Measurements from ENCODE around the gene GSE1. TPM values are rescaled to one million over a fixed set of nuclear protein-coding genes. Genes with fewer than 3 reads are reported as not detected.
A peak's percentile ranks its signal among the peaks of the same experiment; 100 is the strongest.

GSE1 gene
- total and polyA plus RNA-seq, 2 of the 13 experiments (the other 11 are each of a cell fraction or from before 2014, with no cell fraction given): 16.1 to 31.2 TPM

DNA sequence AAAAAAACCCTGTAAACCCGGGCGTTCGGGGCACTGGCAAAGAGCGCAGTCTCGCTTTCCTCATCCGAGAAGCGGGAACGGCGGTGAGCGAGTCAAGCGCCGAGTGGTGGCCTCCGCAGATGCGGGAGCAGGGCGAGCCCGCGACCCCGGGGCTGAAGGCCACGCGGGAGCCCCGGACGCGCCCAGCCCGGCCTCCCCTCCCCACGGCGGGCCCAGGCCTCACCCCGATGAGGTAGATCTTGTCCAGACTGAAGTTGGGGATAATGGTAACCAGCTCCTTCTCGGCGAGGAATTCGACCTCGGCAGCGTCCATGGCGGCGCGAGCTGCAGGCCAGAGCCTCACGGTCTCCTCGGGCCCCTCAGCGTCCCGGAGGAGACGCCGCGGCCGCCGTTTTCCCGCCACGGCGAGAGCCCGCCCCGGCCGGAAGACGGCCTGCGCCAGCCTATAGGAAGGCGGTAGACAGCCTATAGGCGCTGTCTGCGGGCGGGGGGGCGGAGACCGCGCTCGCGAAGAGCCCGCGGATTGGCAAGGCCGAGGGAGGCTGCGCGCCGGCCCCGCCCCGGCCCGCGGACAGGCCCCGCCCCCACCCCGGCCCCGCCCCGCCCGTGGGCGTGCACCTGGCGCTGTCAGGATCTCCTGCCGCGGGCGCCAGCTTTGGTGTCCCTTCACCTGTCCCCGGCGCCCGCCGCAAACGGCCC is 75.6 kb downstream of the GSE1 start, which contains the start of gene GINS2 (continued):
- TF ChIP-seq YEATS2 (CRISPR knock-in tag; IDR thresholded peaks at IDR 0.05; ENCODE audit: borderline replicate concordance) (peak; percentile 85), MZF1 (CRISPR knock-in tag; IDR thresholded peaks at IDR 0.05; ENCODE audit: borderline replicate concordance) (no peak), ZNF749 (CRISPR knock-in tag; IDR thresholded peaks at IDR 0.05; ENCODE audit: borderline replicate concordance) (peak; percentile 73; the same call in 1 of the 2 replicates), POLR2AphosphoS2 (IDR thresholded peaks at IDR 0.05; ENCODE audit: low read depth, low read length) (no peak), ZNF879 (CRISPR knock-in tag; IDR thresholded peaks at IDR 0.05) (no peak), RNF2 (conservative IDR thresholded peaks at IDR 0.05; ENCODE audit: low read depth) (peak; percentile 93), MTF2 (CRISPR knock-in tag; IDR thresholded peaks at IDR 0.05; ENCODE audit: borderline replicate concordance) (no peak), ONECUT2 (CRISPR knock-in tag; IDR thresholded peaks at IDR 0.05) (peak; percentile 77), FOXK1 (CRISPR knock-in tag; IDR thresholded peaks at IDR 0.05; ENCODE audit: borderline replicate concordance, low read depth) (peak; percentile 25; the same call in 1 of the 2 replicates), ZBTB7A (CRISPR knock-in tag; IDR thresholded peaks at IDR 0.05) (peak; percentile 78; the same call in 1 of the 2 replicates), ZC3H13 (CRISPR knock-in tag; IDR thresholded peaks at IDR 0.05) (peak; percentile 72), CEBPG (CRISPR knock-in tag; IDR thresholded peaks at IDR 0.05) (no peak), ZFP90 (CRISPR knock-in tag; IDR thresholded peaks at IDR 0.05; ENCODE audit: borderline replicate concordance) (peak; percentile 86; the same call in 1 of the 2 replicates), ZMYM4 (CRISPR knock-in tag; IDR thresholded peaks at IDR 0.05) (peak; percentile 51; the same call in 1 of the 2 replicates), NR1H2 (CRISPR knock-in tag; IDR thresholded peaks at IDR 0.05; ENCODE audit: borderline replicate concordance, low read depth) (no peak), SSRP1 (CRISPR knock-in tag; IDR thresholded peaks at IDR 0.05) (no peak), ZNF24 (IDR thresholded peaks at IDR 0.05) (no peak), KLF16 (CRISPR knock-in tag; IDR thresholded peaks at IDR 0.05) (0 out of 4 replicates have a peak, but pooled peaks of 1 of the 2 experiments have one; percentile 73), FOXP1 (IDR thresholded peaks at IDR 0.05) (no peak), FOXP1 (CRISPR knock-in tag; IDR thresholded peaks at IDR 0.05) (no peak), GTF3A (CRISPR knock-in tag; conservative IDR thresholded peaks at IDR 0.05) (0 out of 2 replicates have a peak, but pooled peaks have one; percentile 37), ZNF772 (CRISPR knock-in tag; IDR thresholded peaks at IDR 0.05) (peak; percentile 88), ZNF703 (CRISPR knock-in tag; IDR thresholded peaks at IDR 0.05; ENCODE audit: borderline replicate concordance) (no peak)
- TF ChIP-seq, protein P1, sequence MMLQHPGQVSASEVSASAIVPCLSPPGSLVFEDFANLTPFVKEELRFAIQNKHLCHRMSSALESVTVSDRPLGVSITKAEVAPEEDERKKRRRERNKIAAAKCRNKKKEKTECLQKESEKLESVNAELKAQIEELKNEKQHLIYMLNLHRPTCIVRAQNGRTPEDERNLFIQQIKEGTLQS (CRISPR knock-in tag; IDR thresholded peaks at IDR 0.05): peak; percentile 70; the same call in 1 of the 2 replicates
- TF ChIP-seq, protein P2, sequence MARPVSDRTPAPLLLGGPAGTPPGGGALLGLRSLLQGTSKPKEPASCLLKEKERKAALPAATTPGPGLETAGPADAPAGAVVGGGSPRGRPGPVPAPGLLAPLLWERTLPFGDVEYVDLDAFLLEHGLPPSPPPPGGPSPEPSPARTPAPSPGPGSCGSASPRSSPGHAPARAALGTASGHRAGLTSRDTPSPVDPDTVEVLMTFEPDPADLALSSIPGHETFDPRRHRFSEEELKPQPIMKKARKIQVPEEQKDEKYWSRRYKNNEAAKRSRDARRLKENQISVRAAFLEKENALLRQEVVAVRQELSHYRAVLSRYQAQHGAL (CRISPR knock-in tag; IDR thresholded peaks at IDR 0.05; ENCODE audit: not compliant biosample characterization): no peak
- TF ChIP-seq, protein P3, sequence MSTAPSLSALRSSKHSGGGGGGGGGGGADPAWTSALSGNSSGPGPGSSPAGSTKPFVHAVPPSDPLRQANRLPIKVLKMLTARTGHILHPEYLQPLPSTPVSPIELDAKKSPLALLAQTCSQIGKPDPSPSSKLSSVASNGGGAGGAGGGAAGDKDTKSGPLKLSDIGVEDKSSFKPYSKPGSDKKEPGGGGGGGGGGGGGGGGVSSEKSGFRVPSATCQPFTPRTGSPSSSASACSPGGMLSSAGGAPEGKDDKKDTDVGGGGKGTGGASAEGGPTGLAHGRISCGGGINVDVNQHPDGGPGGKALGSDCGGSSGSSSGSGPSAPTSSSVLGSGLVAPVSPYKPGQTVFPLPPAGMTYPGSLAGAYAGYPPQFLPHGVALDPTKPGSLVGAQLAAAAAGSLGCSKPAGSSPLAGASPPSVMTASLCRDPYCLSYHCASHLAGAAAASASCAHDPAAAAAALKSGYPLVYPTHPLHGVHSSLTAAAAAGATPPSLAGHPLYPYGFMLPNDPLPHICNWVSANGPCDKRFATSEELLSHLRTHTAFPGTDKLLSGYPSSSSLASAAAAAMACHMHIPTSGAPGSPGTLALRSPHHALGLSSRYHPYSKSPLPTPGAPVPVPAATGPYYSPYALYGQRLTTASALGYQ (CRISPR knock-in tag; IDR thresholded peaks at IDR 0.05): peak; percentile 70; the same call in 1 of the 2 replicates
- TF ChIP-seq, protein P4, sequence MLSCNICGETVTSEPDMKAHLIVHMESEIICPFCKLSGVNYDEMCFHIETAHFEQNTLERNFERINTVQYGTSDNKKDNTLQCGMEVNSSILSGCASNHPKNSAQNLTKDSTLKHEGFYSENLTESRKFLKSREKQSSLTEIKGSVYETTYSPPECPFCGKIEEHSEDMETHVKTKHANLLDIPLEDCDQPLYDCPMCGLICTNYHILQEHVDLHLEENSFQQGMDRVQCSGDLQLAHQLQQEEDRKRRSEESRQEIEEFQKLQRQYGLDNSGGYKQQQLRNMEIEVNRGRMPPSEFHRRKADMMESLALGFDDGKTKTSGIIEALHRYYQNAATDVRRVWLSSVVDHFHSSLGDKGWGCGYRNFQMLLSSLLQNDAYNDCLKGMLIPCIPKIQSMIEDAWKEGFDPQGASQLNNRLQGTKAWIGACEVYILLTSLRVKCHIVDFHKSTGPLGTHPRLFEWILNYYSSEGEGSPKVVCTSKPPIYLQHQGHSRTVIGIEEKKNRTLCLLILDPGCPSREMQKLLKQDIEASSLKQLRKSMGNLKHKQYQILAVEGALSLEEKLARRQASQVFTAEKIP (CRISPR knock-in tag; IDR thresholded peaks at IDR 0.05; ENCODE audit: borderline replicate concordance): no peak
